GM12878 (cell line): ENCODE results near the gene CNGA1. TPM values are rescaled to one million over a fixed set of nuclear protein-coding genes. Genes with fewer than 3 reads are reported as not detected.

Experiments
- ATAC-seq: fragments of 200-7000 bp; cut with Tn5 transposase; 3 replicates; pipeline ENCODE4 v1.9.1; 2020; ENCODE audit warnings: mild to moderate bottlenecking, moderate library complexity
- BruUV-seq: library from RNA; stranded (reverse); fragments of 400-500 nt; replicated peaks from 2 replicates; lab custom pipeline; 2021; lab: Mats Ljungman, UMichigan
- CTCF ChIA-PET: fragments of 300-600 bp; sonication (Branson Sonifier 250); formaldehyde crosslinking; extraction: SDS; loops from one replicate; lab custom pipeline; 2021; ENCODE audit warnings: inconsistent platforms; lab: Yijun Ruan, JAX
- POLR2A ChIA-PET: fragments of 350-600 bp; formaldehyde crosslinking; extraction: SDS; loops from one replicate; lab custom pipeline; 2021; ENCODE audit warnings: inconsistent platforms; lab: Charles Lee
- RAD21 ChIA-PET: fragments of 300-600 bp; sonication (Branson Sonifier 250); formaldehyde crosslinking; loops from one replicate; lab custom pipeline; 2023; ENCODE audit warnings: antibody characterized with exemption; ENCODE audit not compliant: unreplicated experiment; lab: Charles Lee
- SMC1A ChIA-PET: fragments of 300-600 bp; sonication (Branson Sonifier 250); formaldehyde crosslinking; loops from one replicate; lab custom pipeline; 2023; ENCODE audit not compliant: unreplicated experiment, uncharacterized antibody; lab: Charles Lee
- DNase-seq: peaks from one replicate; pipeline ENCODE4 v3.0.0-alpha.2; 2011; ENCODE audit warnings: low read depth, low spot score
- FAIRE-seq: peaks from 3 replicates; lab custom pipeline; 2011; peaks lifted over from hg19 to GRCh38; lab: Jason Lieb, UNC
- H2AFZ ChIP-seq: 2 replicates; pipeline ENCODE4 v1.6.0; 2011; ENCODE audit warnings: low read depth, low read length, control low read depth; ENCODE audit not compliant: control insufficient read depth
- H3K27ac ChIP-seq: 2 replicates; pipeline ENCODE4 v1.5.1; 2011; ENCODE audit warnings: control low read depth; ENCODE audit not compliant: control insufficient read depth, insufficient read depth
- H3K27me3 ChIP-seq, 2 experiments: replicated peaks in 1 of 2; 2 replicates each; pipeline versions ENCODE4 v1.6.0 to v1.6.1; 2011; ENCODE audit warnings: low read length in 1 of 2; ENCODE audit not compliant: control insufficient read depth in 2 of 2, insufficient read depth in 2 of 2
- H3K36me3 ChIP-seq, 2 experiments: 2 replicates each; pipeline ENCODE4 v1.5.1; 2011; ENCODE audit warnings: low read length in 1 of 2; ENCODE audit not compliant: control insufficient read depth in 2 of 2, insufficient read depth in 2 of 2
- H3K4me1 ChIP-seq: 2 replicates; pipeline ENCODE4 v1.6.1; 2011; ENCODE audit warnings: mild to moderate bottlenecking, low read length, moderate library complexity, mixed read lengths; ENCODE audit not compliant: control insufficient read depth, insufficient read depth
- H3K4me2 ChIP-seq: 2 replicates; pipeline ENCODE4 v1.6.0; 2011; ENCODE audit warnings: control low read depth; ENCODE audit not compliant: control insufficient read depth, insufficient read depth
- H3K4me3 ChIP-seq: fragments of 200-600 bp; sonication (generic); 2 replicates; pipeline ENCODE4 v1.5.1; 2016
- H3K79me2 ChIP-seq: 2 replicates; pipeline ENCODE4 v1.6.0; 2011; ENCODE audit warnings: low read length; ENCODE audit not compliant: control insufficient read depth, insufficient read depth
- H3K9ac ChIP-seq: 2 replicates; pipeline ENCODE4 v1.8.0; 2011; ENCODE audit warnings: low read length, control low read depth, mixed read lengths; ENCODE audit not compliant: control insufficient read depth, insufficient read depth
- H3K9me3 ChIP-seq: replicated peaks from 3 replicates; pipeline ENCODE4 v1.5.1; 2011; ENCODE audit warnings: mild to moderate bottlenecking, low read length; ENCODE audit not compliant: control insufficient read depth, insufficient read depth
- H4K20me1 ChIP-seq: 2 replicates; pipeline ENCODE4 v1.6.0; 2011; ENCODE audit not compliant: control insufficient read depth, insufficient read depth
- ATF7 ChIP-seq: fragments of 450-650 bp; IDR thresholded peaks from 2 replicates; pipeline ENCODE4 v1.6.1; 2016; ENCODE audit warnings: low read depth, mild to moderate bottlenecking
- CBX5 ChIP-seq: sonication (generic); IDR thresholded peaks from 2 replicates; pipeline ENCODE4 v1.6.1; 2016; ENCODE audit warnings: low read depth, moderate library complexity, mild to moderate bottlenecking, inconsistent platforms
- CREB1 ChIP-seq: IDR thresholded peaks from 2 replicates; pipeline ENCODE4 v1.6.1; 2012; ENCODE audit warnings: low read depth, mild to moderate bottlenecking, inconsistent platforms
- CREM ChIP-seq: IDR thresholded peaks from 2 replicates; pipeline ENCODE4 v1.6.1; 2014; ENCODE audit warnings: antibody characterized with exemption, low read depth
- DPF2 ChIP-seq: fragments of 450-650 bp; IDR thresholded peaks from 2 replicates; pipeline ENCODE4 v1.6.1; 2017; ENCODE audit warnings: mild to moderate bottlenecking
- EP300 ChIP-seq, 2 experiments: fragments of 150-350 bp in 1 of 2; IDR thresholded peaks; 2 replicates each; pipeline ENCODE4 v1.6.1; 2011 to 2012; ENCODE audit warnings: low read depth in 2 of 2, low read length in 2 of 2, borderline replicate concordance in 1 of 2, improper control_type of control experiment in 1 of 2, inconsistent platforms in 1 of 2; ENCODE audit not compliant: control insufficient read depth in 1 of 2
- ETV6 ChIP-seq, 2 experiments: fragments of 450-650 bp in 1 of 2; IDR thresholded peaks in 1 of 2; conservative IDR thresholded peaks in 1 of 2; 2 replicates each; pipeline ENCODE4 v1.6.1; 2014; ENCODE audit warnings: antibody characterized with exemption in 1 of 2, borderline replicate concordance in 1 of 2, low read depth in 1 of 2, mild to moderate bottlenecking in 1 of 2, moderate library complexity in 1 of 2
- FOXM1 ChIP-seq: IDR thresholded peaks from 2 replicates; pipeline ENCODE4 v1.6.1; 2012; ENCODE audit warnings: low read depth, mild to moderate bottlenecking, inconsistent platforms, low read length, moderate library complexity
- MEF2A ChIP-seq: IDR thresholded peaks from 2 replicates; pipeline ENCODE4 v1.6.1; 2011; ENCODE audit warnings: low read depth, mild to moderate bottlenecking, low read length, moderate library complexity; ENCODE audit not compliant: insufficient read depth
- MTA2 ChIP-seq: fragments of 450-650 bp; IDR thresholded peaks from 2 replicates; pipeline ENCODE4 v1.6.1; 2016; ENCODE audit warnings: low read depth, mild to moderate bottlenecking, moderate library complexity
- NFIC ChIP-seq: IDR thresholded peaks from 2 replicates; pipeline ENCODE4 v1.6.1; 2012; ENCODE audit warnings: low read depth, mild to moderate bottlenecking, inconsistent platforms, low read length, moderate library complexity
- POLR2AphosphoS5 ChIP-seq: IDR thresholded peaks from 2 replicates; pipeline ENCODE4 v1.6.1; 2011; ENCODE audit warnings: mild to moderate bottlenecking, low read length, inconsistent platforms
- SMAD5 ChIP-seq: IDR thresholded peaks from 2 replicates; pipeline ENCODE4 v1.6.1; 2016; ENCODE audit warnings: antibody characterized with exemption, low read depth
- SUPT20H ChIP-seq: IDR thresholded peaks from 2 replicates; pipeline ENCODE4 v1.6.1; 2011; ENCODE audit warnings: low read depth, mild to moderate bottlenecking, low read length, moderate library complexity, borderline replicate concordance; ENCODE audit not compliant: control insufficient read depth
- TARDBP ChIP-seq: IDR thresholded peaks from 2 replicates; pipeline ENCODE4 v1.6.1; 2016; ENCODE audit warnings: borderline replicate concordance
- TCF7 ChIP-seq: IDR thresholded peaks from 2 replicates; pipeline ENCODE4 v1.6.1; 2014; ENCODE audit warnings: antibody characterized with exemption, borderline replicate concordance
- ZBED1 ChIP-seq: IDR thresholded peaks from 2 replicates; pipeline ENCODE4 v1.6.1; 2016; ENCODE audit warnings: borderline replicate concordance
- ZNF384 ChIP-seq: IDR thresholded peaks from 2 replicates; pipeline ENCODE4 v1.6.1; 2012; ENCODE audit warnings: low read depth, mild to moderate bottlenecking, low read length, improper control_type of control experiment, borderline replicate concordance
- ZNF622 ChIP-seq: fragments of 450-650 bp; IDR thresholded peaks from 2 replicates; pipeline ENCODE4 v1.6.1; 2017; ENCODE audit warnings: mild to moderate bottlenecking, inconsistent platforms
- in situ Hi-C: fragments of 300-500 bp; cut with MboI; formaldehyde crosslinking; loops from 9 replicates; pipeline ENCODE4 v1.14.3; 2018; ENCODE audit warnings: mixed read lengths
- intact Hi-C: fragments of 100-400 bp; cut with micrococcal nuclease; formaldehyde crosslinking; loops from one replicate; pipeline ENCODE4 v1.14.2; 2022; ENCODE audit not compliant: unreplicated experiment
- polyA plus RNA-seq, 11 experiments: library from polyadenylated mRNA; depleted of rRNA in 4 of 11; unstranded in 6 of 11; stranded (reverse) in 5 of 11; fragments of >200 nt; fragmentation: Nextera tagmentation in 4 of 11; fragmentation: Illumina TruSeq in 1 of 11; extraction: Ambion mirVana in 4 of 11; extraction: Trizol in 1 of 11; gene quantifications; 1 replicate in 1 of 11; 2 replicates in 10 of 11; pipeline versions ENCODE4 v1.2.1 to v1.2.3, GENCODE V29; 2011 to 2016; ENCODE audit warnings: inconsistent platforms in 2 of 11, missing spikeins in 2 of 11, low read depth in 1 of 11
- total RNA-seq, 4 experiments: library from RNA; depleted of rRNA in 3 of 4; stranded (reverse); fragments of >200 nt in 3 of 4; fragmentation: Illumina TruSeq in 1 of 4; extraction: Trizol in 1 of 4; gene quantifications; 2 replicates each; pipeline versions ENCODE4 v1.2.1 to v1.2.3, GENCODE V29; 2013 to 2021
- TF ChIP-seq, protein P1 (sequence below): IDR thresholded peaks from 2 replicates; pipeline ENCODE4 v1.6.1; 2011; ENCODE audit warnings: low read depth, mild to moderate bottlenecking, low read length, moderate library complexity, borderline replicate concordance; ENCODE audit errors: extremely low read depth

The CNGA1 gene
- total and polyA plus RNA-seq, 10 of the 15 experiments (the other 5 are each of a cell fraction or from before 2014, with no cell fraction given): 0.38 to 14.2 (median 5.1) TPM

DNA sequence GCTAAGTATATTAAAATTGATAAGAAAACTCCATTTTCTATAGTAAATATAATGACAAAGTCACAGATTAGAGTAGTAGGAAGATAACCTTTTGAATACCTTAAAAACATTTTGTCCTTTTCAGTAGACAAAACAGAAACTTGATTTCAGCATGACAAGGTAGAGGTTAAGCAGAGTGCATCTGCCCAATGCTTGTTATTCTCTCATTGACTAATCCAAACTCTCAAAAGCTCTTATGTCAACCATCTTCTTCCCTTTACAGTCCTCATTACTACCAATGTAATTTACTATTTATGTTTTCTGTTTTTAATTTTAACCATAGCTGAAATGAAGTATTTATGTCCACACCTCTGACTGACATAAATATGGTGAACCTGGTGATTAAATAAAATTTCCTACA lies 11.2 kb upstream of the CNGA1 start:
- peaks cover 31% of the 10 kb centered on the region for H3K4me1 ChIP-seq
- ChIA-PET RAD21 (interaction anchor here (1.0 kb wide), 1 partner anchor 20 kb away, joined by 4 read pairs; no protein-coding TSS in a partner anchor), CTCF (interaction anchor here (0.5 to 1.5 kb wide), 4 partner anchors 8 to 665 kb away, joined by 3 to 5 read pairs (median 4); no protein-coding TSS in a partner anchor), SMC1A (interaction anchor here (0.8 to 11.8 kb wide), 7 partner anchors 8 to 188 kb away, joined by 3 to 268 read pairs (median 4); no protein-coding TSS in a partner anchor), POLR2A (no interaction called here)
- intact Hi-C loops (loop anchor here (1.0 kb wide), 1 partner anchor 9 kb away; no protein-coding TSS in a partner anchor), in situ Hi-C loops (no loop called here)
- DNase-seq (no peak), FAIRE-seq (no peak), ATAC-seq (peak; percentile 92)
- no peaks in the 10 kb centered on the region for H4K20me1 ChIP-seq
- no peak overlapping the region for H3K4me2 ChIP-seq
- H3K9me3 ChIP-seq: no peaks in the 10 kb centered on the region; the same call in 2 of the 3 replicates
- no peak overlapping the region for H3K9ac ChIP-seq
- no peaks in the 10 kb centered on the region for H3K27me3 ChIP-seq
- peak overlapping the region; percentile 36; the same call in 1 of the 2 replicates for H3K27ac ChIP-seq
- no peaks in the 10 kb centered on the region for H3K36me3 ChIP-seq
- BruUV-seq: no TSS peak
- H2AFZ ChIP-seq: no peak overlapping the region
- H3K79me2 ChIP-seq: no peaks in the 10 kb centered on the region
- H3K4me3 ChIP-seq: no peak overlapping the region; the same call in 1 of the 2 replicates
- no peak for TF ChIP-seq ETV6 (conservative IDR thresholded peaks at IDR 0.05 in 1 of 2, IDR thresholded peaks at IDR 0.05 in 1 of 2; ENCODE audit: borderline replicate concordance in 1 of 2, low read depth in 1 of 2)
- TF ChIP-seq, protein P1, sequence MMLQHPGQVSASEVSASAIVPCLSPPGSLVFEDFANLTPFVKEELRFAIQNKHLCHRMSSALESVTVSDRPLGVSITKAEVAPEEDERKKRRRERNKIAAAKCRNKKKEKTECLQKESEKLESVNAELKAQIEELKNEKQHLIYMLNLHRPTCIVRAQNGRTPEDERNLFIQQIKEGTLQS: no peak
- TF ChIP-seq FOXM1: peak; percentile 18; the same call in 1 of the 2 replicates
- TF ChIP-seq TCF7: no peak
- peak; percentile 58 for TF ChIP-seq NFIC
- TF ChIP-seq ZNF622: no peak
- peak; percentile 36; the same call in 1 of the 2 replicates for TF ChIP-seq ZBED1
- no peak for TF ChIP-seq TARDBP
- TF ChIP-seq DPF2: no peak
- TF ChIP-seq POLR2AphosphoS5: no peak
- peak in 1 of 2 experiments; percentile 19; a peak in 2 of 4 replicates for TF ChIP-seq EP300 (IDR thresholded peaks at IDR 0.05; ENCODE audit: borderline replicate concordance in 1 of 2, control insufficient read depth in 1 of 2, low read depth in 2 of 2, low read length in 2 of 2)
- peak; percentile 62; the same call in 1 of the 2 replicates for TF ChIP-seq CREM
- 0 out of 2 replicates have a peak, but pooled peaks have one; percentile 15 for TF ChIP-seq MTA2
- TF ChIP-seq CREB1: peak; percentile 35; the same call in 1 of the 2 replicates
- TF ChIP-seq SUPT20H: no peak
- no peak for TF ChIP-seq SMAD5
- TF ChIP-seq MEF2A: 0 out of 2 replicates have a peak, but pooled peaks have one; percentile 57
- TF ChIP-seq ZNF384: no peak
- no peak for TF ChIP-seq CBX5
- TF ChIP-seq ATF7: no peak
